ENCODE measurements around the gene TMEM253. TPM values are rescaled to one million over a fixed set of nuclear protein-coding genes. Genes with fewer than 3 reads are reported as not detected.

The TMEM253 gene
- total RNA-seq, 2 donors from 2014 or later: 0.25 TPM; not detected in 1

GRCh38 chr14:21095430-21096205 is 5.2 kb upstream of the TMEM253 start:
- peaks cover 0 to 6% of the 10 kb centered on the region in 2 donors for H3K36me3 Mint-ChIP-seq
- ATAC-seq (no peak), DNase-seq (ENCODE audit: low spot score in 2 of 2) (no peak)
- H3K9me3 Mint-ChIP-seq: no peaks in the 10 kb centered on the region
- no peak overlapping the region for H3K27ac Mint-ChIP-seq

- H3K9me3 Mint-ChIP-seq: no peaks in the 10 kb centered on the region
- ATAC-seq: no peak
- H3K36me3 Mint-ChIP-seq: peaks cover 0 to 6% of the 10 kb centered on the region in 2 donors
- H3K27ac Mint-ChIP-seq: no peak overlapping the region
- DNase-seq (ENCODE audit: low spot score in 2 of 2): no peak
These were observed 4.4 kb upstream of the TMEM253 start for GRCh38 chr14:21096438-21096837.

- H3K27ac Mint-ChIP-seq: peak overlapping the region; percentile 44 to 50
- no peak for ATAC-seq
These were observed 3.8 kb upstream of the TMEM253 start for GRCh38 chr14:21096978-21097635.

GRCh38 chr14:21097636-21098075 is 3.2 kb upstream of the TMEM253 start:
- no peak for DNase-seq (ENCODE audit: low spot score in 2 of 2)
- Mint-ChIP-seq H3K27ac (peak overlapping the region; percentile 44 to 50), H3K9me3 (no peaks in the 10 kb centered on the region), H3K36me3 (peaks cover 3 to 5% of the 10 kb centered on the region in 2 donors)
- peak in 1 of 2 donors; percentile 5 for ATAC-seq

More at GRCh38 chr14:21096978-21097635, 3.8 kb upstream of the TMEM253 start:
- Mint-ChIP-seq H3K9me3 (no peaks in the 10 kb centered on the region), H3K36me3 (peaks cover 0 to 6% of the 10 kb centered on the region in 2 donors)
- no peak for DNase-seq (ENCODE audit: low spot score in 2 of 2)

- ATAC-seq (peak; percentile 56 to 59), DNase-seq (ENCODE audit: low spot score in 2 of 2) (no peak)
- Mint-ChIP-seq H3K27ac (peak within 1 kb of the TSS; percentile 80 to 89), H3K36me3 (peaks cover 2 to 9% of the 10 kb centered on the region in 2 donors), H3K9me3 (no peaks in the 10 kb centered on the region)
These were observed 2.6 kb upstream of the TMEM253 start, which contains the start of gene ZNF219 for GRCh38 chr14:21098076-21098891. TSS of gene ZNF219 (minus strand) at chr14:21098655. CDS start at chr14:21093591, 5,064 bp downstream.

- H3K36me3 Mint-ChIP-seq: peaks cover 6 to 13% of the 10 kb centered on the region in 2 donors
- H3K9me3 Mint-ChIP-seq: no peaks in the 10 kb centered on the region
- ATAC-seq: no peak
- peak overlapping the region; percentile 80 to 89 for H3K27ac Mint-ChIP-seq
- DNase-seq (ENCODE audit: low spot score in 2 of 2): no peak
These were observed 1.8 kb upstream of the TMEM253 start for GRCh38 chr14:21098892-21099595.

GRCh38 chr14:21099596-21099985 is 1.3 kb upstream of the TMEM253 start:
- ATAC-seq: no peak
- H3K27ac Mint-ChIP-seq: peak overlapping the region in 1 of 2 donors; percentile 80
- no peaks in the 10 kb centered on the region for H3K9me3 Mint-ChIP-seq
- DNase-seq (ENCODE audit: low spot score in 2 of 2): no peak
- peaks cover 6 to 13% of the 10 kb centered on the region in 2 donors for H3K36me3 Mint-ChIP-seq

- DNase-seq (ENCODE audit: low spot score in 2 of 2) (no peak), ATAC-seq (no peak)
- Mint-ChIP-seq H3K9me3 (no peaks in the 10 kb centered on the region), H3K36me3 (peaks cover 6 to 13% of the 10 kb centered on the region in 2 donors), H3K27ac (peak overlapping the region; percentile 69 to 99)
These were observed 1.0 kb downstream of the TMEM253 start for GRCh38 chr14:21101802-21102413.

GRCh38 chr14:21102521-21103410 is 1.9 kb downstream of the TMEM253 start:
- peak overlapping the region; percentile 80 to 99 for H3K27ac Mint-ChIP-seq
- DNase-seq (ENCODE audit: low spot score in 2 of 2) (no peak), ATAC-seq (no peak)
- H3K9me3 Mint-ChIP-seq: no peaks in the 10 kb centered on the region
- peaks cover 6 to 13% of the 10 kb centered on the region in 2 donors for H3K36me3 Mint-ChIP-seq

GRCh38 chr14:21103411-21103709 is 2.5 kb downstream of the TMEM253 start:
- H3K27ac Mint-ChIP-seq: peak overlapping the region; percentile 80 to 99
- DNase-seq (ENCODE audit: low spot score in 2 of 2): no peak
- ATAC-seq: no peak
- peaks cover 6 to 13% of the 10 kb centered on the region in 2 donors for H3K36me3 Mint-ChIP-seq
- no peaks in the 10 kb centered on the region for H3K9me3 Mint-ChIP-seq

GRCh38 chr14:21103710-21104447 is 3.0 kb downstream of the TMEM253 start:
- H3K9me3 Mint-ChIP-seq: no peaks in the 10 kb centered on the region
- H3K36me3 Mint-ChIP-seq: peaks cover 6 to 13% of the 10 kb centered on the region in 2 donors
- ATAC-seq (peak; percentile 89), DNase-seq (ENCODE audit: low spot score in 2 of 2) (peak; percentile 93 to 96)
- peak overlapping the region; percentile 80 to 99 for H3K27ac Mint-ChIP-seq

- Mint-ChIP-seq H3K27ac (peak overlapping the region; percentile 80 to 99), H3K9me3 (no peaks in the 10 kb centered on the region), H3K36me3 (peaks cover 6 to 13% of the 10 kb centered on the region in 2 donors)
- DNase-seq (ENCODE audit: low spot score in 2 of 2): peak; percentile 63 to 70
- ATAC-seq: peak; percentile 39 to 40
These were observed 3.7 kb downstream of the TMEM253 start for GRCh38 chr14:21104448-21105060.

GRCh38 chr14:21105095-21105494 is 4.2 kb downstream of the TMEM253 start:
- Mint-ChIP-seq H3K9me3 (no peaks in the 10 kb centered on the region), H3K36me3 (peaks cover 6 to 13% of the 10 kb centered on the region in 2 donors), H3K27ac (peak overlapping the region in 1 of 2 donors; percentile 99)
- DNase-seq (ENCODE audit: low spot score in 2 of 2): no peak
- no peak for ATAC-seq

GRCh38 chr14:21106176-21106497 is 5.3 kb downstream of the TMEM253 start:
- no peak overlapping the region for H3K27ac Mint-ChIP-seq
- ATAC-seq: no peak
- no peaks in the 10 kb centered on the region for H3K9me3 Mint-ChIP-seq
- DNase-seq (ENCODE audit: low spot score in 2 of 2): no peak
- H3K36me3 Mint-ChIP-seq: peaks cover 6 to 13% of the 10 kb centered on the region in 2 donors

Data from activated naive CD4-positive, alpha-beta T cell treated with anti-CD3 and anti-CD28 coated beads, Interleukin-2, amount 50 U/mL, for 72 hours (primary cell).